K562 (cell line): ENCODE data around the gene CFD. TPM values are rescaled to one million over a fixed set of nuclear protein-coding genes. Genes with fewer than 3 reads are reported as not detected.
A peak's percentile ranks its signal among the peaks of the same experiment; 100 is the strongest.

Experiments
- ATAC-seq: fragments of 200-7000 bp; cut with Tn5 transposase; 3 replicates; pipeline ENCODE4 v1.9.1; 2020; ENCODE audit warnings: moderate library complexity
- BruUV-seq: library from RNA; stranded (reverse); fragments of 400-500 nt; replicated peaks from 2 replicates; lab custom pipeline; 2021; lab: Mats Ljungman, UMichigan
- CTCF ChIA-PET: fragments of 300-600 bp; formaldehyde crosslinking; extraction: SDS; loops from one replicate; lab custom pipeline; 2021; ENCODE audit warnings: low intra/inter-chr PET ratio; lab: Yijun Ruan, JAX
- POLR2A ChIA-PET: fragments of 300-600, 350-650 bp; sonication (Branson Sonifier 250); formaldehyde crosslinking; extraction: SDS; loops from one replicate; lab custom pipeline; 2021; ENCODE audit warnings: antibody characterized with exemption, inconsistent platforms; lab: Yijun Ruan, JAX
- DNase-seq, 4 experiments: peaks; one replicate each; pipeline versions ENCODE4 v3.0.0 to v3.0.0-alpha.2; 2011 to 2018; ENCODE audit warnings: low spot score in 3 of 4, mixed read lengths in 3 of 4; ENCODE audit errors: extremely low read depth in 1 of 4
- FAIRE-seq: peaks from 2 replicates; lab custom pipeline; 2011; peaks lifted over from hg19 to GRCh38; lab: Jason Lieb, UNC
- H2AFZ ChIP-seq: 2 replicates; pipeline ENCODE4 v1.6.0; 2011; ENCODE audit warnings: low read depth, low read length, control low read depth, inconsistent platforms
- H3K27ac ChIP-seq: fragments of 200-600 bp; 3 replicates; pipeline ENCODE4 v1.8.0; 2011; ENCODE audit warnings: low read depth, mild to moderate bottlenecking, control low read depth, inconsistent platforms, low read length, moderate library complexity, mixed read lengths; ENCODE audit errors: extremely low read depth
- H3K27me3 ChIP-seq, 2 experiments: fragments of 300-600 bp in 1 of 2; 2 replicates in 1 of 2; 3 replicates in 1 of 2; pipeline versions ENCODE4 v1.6.0 to v1.8.0; 2011; ENCODE audit warnings: inconsistent platforms in 2 of 2, low read length in 2 of 2, mild to moderate bottlenecking in 1 of 2, mixed read lengths in 1 of 2, moderate library complexity in 1 of 2; ENCODE audit not compliant: control insufficient read depth in 2 of 2, insufficient read depth in 2 of 2
- H3K36me3 ChIP-seq: fragments of 300-600 bp; 3 replicates; pipeline ENCODE4 v1.8.0; 2011; ENCODE audit warnings: mild to moderate bottlenecking, low read length, inconsistent platforms; ENCODE audit not compliant: control insufficient read depth, insufficient read depth
- H3K4me1 ChIP-seq, 2 experiments: fragments of 200-600 bp in 1 of 2; replicated peaks in 1 of 2; 2 replicates in 1 of 2; 3 replicates in 1 of 2; pipeline versions ENCODE4 v1.5.1 to v1.8.0; 2011; ENCODE audit warnings: inconsistent platforms in 2 of 2, low read length in 2 of 2, mild to moderate bottlenecking in 1 of 2, mixed read lengths in 1 of 2, moderate library complexity in 1 of 2; ENCODE audit not compliant: control insufficient read depth in 2 of 2, insufficient read depth in 2 of 2
- H3K4me2 ChIP-seq: 2 replicates; pipeline ENCODE4 v1.6.1; 2011; ENCODE audit warnings: low read length, control low read depth, inconsistent platforms, mixed read lengths; ENCODE audit not compliant: insufficient read depth
- H3K4me3 ChIP-seq: fragments of 200-600 bp; sonication (generic), shearing (Covaris generic); 2 replicates; pipeline ENCODE4 v1.5.1; 2016; ENCODE audit warnings: control low read depth, inconsistent platforms
- H3K79me2 ChIP-seq: fragments of 200-600 bp; 3 replicates; pipeline ENCODE4 v1.8.0; 2011; ENCODE audit warnings: low read length, inconsistent platforms; ENCODE audit not compliant: control insufficient read depth, insufficient read depth
- H3K9ac ChIP-seq, 2 experiments: 2 replicates each; pipeline versions ENCODE4 v1.6.0 to v1.6.1; 2011; ENCODE audit warnings: low read depth in 2 of 2, low read length in 2 of 2, control low read depth in 1 of 2, inconsistent platforms in 1 of 2, mild to moderate bottlenecking in 1 of 2, mixed read lengths in 1 of 2; ENCODE audit not compliant: insufficient read depth in 1 of 2
- H3K9me1 ChIP-seq: one replicate; pipeline ENCODE4 v1.6.0; 2011; ENCODE audit warnings: inconsistent platforms, mild to moderate bottlenecking, low read length, moderate library complexity; ENCODE audit not compliant: control insufficient read depth, insufficient read depth
- H3K9me3 ChIP-seq: replicated peaks from 2 replicates; pipeline ENCODE4 v1.5.1; 2011; ENCODE audit warnings: low read depth, low read length, inconsistent platforms; ENCODE audit not compliant: control insufficient read depth, insufficient read depth
- H4K20me1 ChIP-seq: replicated peaks from 2 replicates; pipeline ENCODE4 v1.6.1; 2011; ENCODE audit warnings: low read length, inconsistent platforms, mixed read lengths; ENCODE audit not compliant: control insufficient read depth, insufficient read depth
- BCOR ChIP-seq: fragments of 450-650 bp; IDR thresholded peaks from 2 replicates; pipeline ENCODE4 v1.6.1; 2016
- CHAMP1 ChIP-seq: fragments of 450-650 bp; IDR thresholded peaks from 2 replicates; pipeline ENCODE4 v1.6.1; 2016; ENCODE audit warnings: mild to moderate bottlenecking
- CREB1 ChIP-seq, 2 experiments: sonication (generic) in 1 of 2; formaldehyde crosslinking in 1 of 2; IDR thresholded peaks; 2 replicates each; pipeline versions ENCODE4 v1.6.1 to v1.8.0; 2012 to 2022; ENCODE audit warnings: inconsistent platforms in 1 of 2, mild to moderate bottlenecking in 1 of 2, missing genetic modification reagents in 1 of 2, moderate library complexity in 1 of 2
- CTCF ChIP-seq, 3 experiments: IDR thresholded peaks in 2 of 3; conservative IDR thresholded peaks in 1 of 3; 2 replicates each; pipeline ENCODE4 v1.5.1; 2011 to 2012; ENCODE audit warnings: low read length in 3 of 3, mild to moderate bottlenecking in 3 of 3, control low read depth in 2 of 3, improper control_type of control experiment in 1 of 3, inconsistent platforms in 1 of 3, low read depth in 1 of 3, mixed read lengths in 1 of 3, moderate library complexity in 1 of 3; ENCODE audit not compliant: insufficient read depth in 2 of 3
- GABPB1 ChIP-seq: sonication (generic); formaldehyde crosslinking; IDR thresholded peaks from 2 replicates; pipeline ENCODE4 v1.8.0; 2022; ENCODE audit warnings: mild to moderate bottlenecking, missing genetic modification reagents
- PHB ChIP-seq: fragments of 250-450 bp; sonication (Bioruptor Pico); IDR thresholded peaks from 2 replicates; pipeline ENCODE4 v1.5.0; 2021
- RBFOX2 ChIP-seq: fragments of 200-400 bp; formaldehyde crosslinking; IDR thresholded peaks from 2 replicates; pipeline ENCODE4 v1.6.1; 2017; ENCODE audit warnings: low read depth, mild to moderate bottlenecking, low read length, moderate library complexity
- SMARCA5 ChIP-seq: fragments of 450-650 bp; IDR thresholded peaks from 2 replicates; pipeline ENCODE4 v1.6.1; 2016
- SMARCB1 ChIP-seq: IDR thresholded peaks from 2 replicates; pipeline ENCODE4 v1.6.1; 2011; ENCODE audit warnings: improper control_type of control experiment, low read depth; ENCODE audit not compliant: insufficient read length
- ZFP36 ChIP-seq: fragments of 150-350 bp; IDR thresholded peaks from 2 replicates; pipeline ENCODE4 v1.6.1; 2018; ENCODE audit warnings: low read length, low read depth; ENCODE audit not compliant: partially characterized antibody
- ZNF395 ChIP-seq: fragments of 200-800 bp; sonication (Bioruptor generic); IDR thresholded peaks from 2 replicates; pipeline ENCODE4 v1.6.1; 2017; ENCODE audit warnings: missing genetic modification characterization, missing compliant biosample characterization
- WGBS: fragments of 100-300 bp; shearing (Covaris generic); methylation state at CpG from one replicate; pipeline ENCODE4 v1.1.6; 2016; ENCODE audit warnings: low coverage, mixed read lengths; ENCODE audit not compliant: insufficient coverage; ENCODE audit errors: missing lambda C conversion rate; 5-methylcytosine and 5-hydroxymethylcytosine counted together
- in situ Hi-C: fragments of 300-500 bp; cut with MboI; formaldehyde crosslinking; loops from 4 replicates; pipeline ENCODE4 v1.15.0; 2018; ENCODE audit warnings: inconsistent platforms, mixed read lengths
- intact Hi-C: fragments of 100-400 bp; cut with micrococcal nuclease; formaldehyde crosslinking; loops from 2 replicates; pipeline ENCODE4 v1.14.2; 2022
- polyA plus RNA-seq, 8 experiments: library from polyadenylated mRNA; depleted of rRNA in 4 of 8; stranded (reverse) in 5 of 8; unstranded in 3 of 8; fragments of >200 nt; fragmentation: Nextera tagmentation in 2 of 8; fragmentation: Illumina TruSeq in 1 of 8; extraction: Ambion mirVana in 2 of 8; extraction: Trizol in 1 of 8; gene quantifications; 2 replicates each; pipeline versions ENCODE4 v1.2.1 to v1.2.3, GENCODE V29; 2011 to 2014; ENCODE audit warnings: inconsistent platforms in 1 of 8, missing spikeins in 1 of 8
- total RNA-seq, 7 experiments: library from RNA; depleted of rRNA in 6 of 7; stranded (reverse); fragments of >200 nt in 6 of 7; fragmentation: Illumina TruSeq in 2 of 7; extraction: Trizol in 2 of 7; gene quantifications; 2 replicates each; pipeline versions ENCODE4 v1.2.1 to v1.2.3, GENCODE V29; 2011 to 2021; ENCODE audit warnings: low replicate concordance in 1 of 7

The CFD gene
- total and polyA plus RNA-seq, 9 of the 15 experiments (the other 6 are each of a cell fraction or from before 2014, with no cell fraction given): 0.52 to 59.4 (median 7.6) TPM

- TF ChIP-seq CTCF (IDR thresholded peaks at IDR 0.05 in 2 of 3, conservative IDR thresholded peaks at IDR 0.05 in 1 of 3; ENCODE audit: insufficient read depth in 2 of 3, low read depth in 1 of 3, low read length in 3 of 3) (no peak), RBFOX2 (peak; percentile 55), CREB1 (IDR thresholded peaks at IDR 0.05) (no peak), CREB1 (CRISPR knock-in tag; IDR thresholded peaks at IDR 0.05) (no peak), SMARCA5 (no peak), ZNF395 (CRISPR knock-in tag) (0 out of 2 replicates have a peak, but pooled peaks have one; percentile 36)
Observed at GRCh38 chr19:824885-825284, 34.6 kb upstream of the CFD start (continued).

- H4K20me1 ChIP-seq: no peaks in the 10 kb centered on the region
- no peaks in the 10 kb centered on the region for H3K9me3 ChIP-seq
- H3K36me3 ChIP-seq: no peaks in the 10 kb centered on the region
- ChIA-PET POLR2A (interaction anchor here (0.7 to 1.1 kb wide), 4 partner anchors 15 to 56 kb away, joined by 3 to 4 read pairs (median 4); partner anchors contain the start of gene PRTN3), CTCF (no interaction called here)
- no peaks in the 10 kb centered on the region for H3K9me1 ChIP-seq
- H3K27me3 ChIP-seq: no peaks in the 10 kb centered on the region
- ATAC-seq: no peak
- H3K27ac ChIP-seq: no peak overlapping the region
- in situ Hi-C loops (no loop called here), intact Hi-C loops (no loop called here)
- no peak overlapping the region for H2AFZ ChIP-seq
- 79% methylated on average over 18 of the region's 19 CpGs for whole genome bisulfite sequencing
- DNase-seq: no peak
- H3K9ac ChIP-seq: no peak overlapping the region
- no peak overlapping the region for H3K4me2 ChIP-seq
- no TSS peak for BruUV-seq
- H3K79me2 ChIP-seq: peaks cover 14% of the 10 kb centered on the region; the same call in 2 of the 3 replicates
- no peak for FAIRE-seq
- peaks cover 15 to 70% of the 10 kb centered on the region in 2 experiments for H3K4me1 ChIP-seq
- H3K4me3 ChIP-seq: no peak overlapping the region
- TF ChIP-seq ZFP36 (no peak), BCOR (peak; percentile 42; the same call in 1 of the 2 replicates), GABPB1 (CRISPR knock-in tag) (no peak), SMARCB1 (no peak), CHAMP1 (no peak), PHB (no peak)
Observed at GRCh38 chr19:825897-826644, 33.4 kb upstream of the CFD start.
